HG03565 (cell line): ENCODE measurements around the gene RGS12.
A peak's percentile ranks its signal among the peaks of the same experiment; 100 is the strongest.

ENCODE experiments used
- ATAC-seq: cut with Tn5 transposase; IDR thresholded peaks from one replicate; pipeline ENCODE4 v1.9.1; 2021; ENCODE audit warnings: mild to moderate bottlenecking, moderate library complexity; ENCODE audit not compliant: unreplicated experiment

RGS12 gene, protein sequence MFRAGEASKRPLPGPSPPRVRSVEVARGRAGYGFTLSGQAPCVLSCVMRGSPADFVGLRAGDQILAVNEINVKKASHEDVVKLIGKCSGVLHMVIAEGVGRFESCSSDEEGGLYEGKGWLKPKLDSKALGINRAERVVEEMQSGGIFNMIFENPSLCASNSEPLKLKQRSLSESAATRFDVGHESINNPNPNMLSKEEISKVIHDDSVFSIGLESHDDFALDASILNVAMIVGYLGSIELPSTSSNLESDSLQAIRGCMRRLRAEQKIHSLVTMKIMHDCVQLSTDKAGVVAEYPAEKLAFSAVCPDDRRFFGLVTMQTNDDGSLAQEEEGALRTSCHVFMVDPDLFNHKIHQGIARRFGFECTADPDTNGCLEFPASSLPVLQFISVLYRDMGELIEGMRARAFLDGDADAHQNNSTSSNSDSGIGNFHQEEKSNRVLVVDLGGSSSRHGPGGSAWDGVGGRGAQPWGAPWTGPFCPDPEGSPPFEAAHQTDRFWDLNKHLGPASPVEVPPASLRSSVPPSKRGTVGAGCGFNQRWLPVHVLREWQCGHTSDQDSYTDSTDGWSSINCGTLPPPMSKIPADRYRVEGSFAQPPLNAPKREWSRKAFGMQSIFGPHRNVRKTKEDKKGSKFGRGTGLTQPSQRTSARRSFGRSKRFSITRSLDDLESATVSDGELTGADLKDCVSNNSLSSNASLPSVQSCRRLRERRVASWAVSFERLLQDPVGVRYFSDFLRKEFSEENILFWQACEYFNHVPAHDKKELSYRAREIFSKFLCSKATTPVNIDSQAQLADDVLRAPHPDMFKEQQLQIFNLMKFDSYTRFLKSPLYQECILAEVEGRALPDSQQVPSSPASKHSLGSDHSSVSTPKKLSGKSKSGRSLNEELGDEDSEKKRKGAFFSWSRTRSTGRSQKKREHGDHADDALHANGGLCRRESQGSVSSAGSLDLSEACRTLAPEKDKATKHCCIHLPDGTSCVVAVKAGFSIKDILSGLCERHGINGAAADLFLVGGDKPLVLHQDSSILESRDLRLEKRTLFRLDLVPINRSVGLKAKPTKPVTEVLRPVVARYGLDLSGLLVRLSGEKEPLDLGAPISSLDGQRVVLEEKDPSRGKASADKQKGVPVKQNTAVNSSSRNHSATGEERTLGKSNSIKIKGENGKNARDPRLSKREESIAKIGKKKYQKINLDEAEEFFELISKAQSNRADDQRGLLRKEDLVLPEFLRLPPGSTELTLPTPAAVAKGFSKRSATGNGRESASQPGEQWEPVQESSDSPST (N-terminal part only)

DNA sequence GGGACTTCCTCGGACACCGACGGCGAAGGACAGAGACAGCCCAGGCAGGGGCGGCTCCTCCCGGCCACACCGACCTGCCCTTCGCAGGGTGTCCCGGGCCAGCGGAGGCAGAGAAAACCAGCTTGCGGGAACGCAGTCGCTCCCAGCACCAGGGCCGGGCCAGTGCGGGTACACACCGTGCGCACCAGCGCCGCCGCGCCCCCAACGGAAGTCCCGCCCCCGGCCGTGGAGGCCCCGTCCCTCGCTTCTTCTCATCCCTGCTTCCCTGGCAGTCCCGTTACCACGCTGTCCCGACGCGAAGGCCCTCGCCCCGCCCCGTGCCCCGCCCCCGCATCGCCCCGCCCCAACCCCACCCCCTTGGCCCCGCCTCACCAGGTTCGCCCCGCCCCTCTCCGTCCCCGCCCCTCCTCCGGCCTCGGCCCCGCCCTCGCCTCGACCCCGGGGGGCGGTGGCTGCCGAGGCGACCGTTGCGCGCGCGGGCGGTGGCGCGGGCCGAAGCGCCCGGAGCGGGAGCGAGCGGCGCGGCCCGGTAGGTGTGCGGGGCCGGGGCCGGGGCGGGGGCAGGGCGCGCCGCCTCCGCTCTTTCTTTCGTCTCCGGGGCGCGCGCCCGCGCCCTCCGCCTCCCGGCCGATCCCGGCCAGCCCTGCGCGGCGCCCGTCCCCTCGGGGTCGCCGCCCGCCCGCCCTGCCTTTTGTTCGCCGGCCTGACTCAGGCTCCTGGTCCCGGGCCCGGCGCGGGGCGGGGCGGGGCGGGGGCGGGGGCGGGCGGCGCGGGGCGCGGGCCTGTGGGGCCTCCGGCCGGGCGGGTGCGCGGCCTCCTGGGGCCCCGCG is at the start of gene RGS12:
TSS of gene RGS12 (plus strand) at position 451 of the 830 bp plus-strand sequence. CDS start 23,150 bp downstream, outside the sequence.
- peak; percentile 39 for ATAC-seq

DNA sequence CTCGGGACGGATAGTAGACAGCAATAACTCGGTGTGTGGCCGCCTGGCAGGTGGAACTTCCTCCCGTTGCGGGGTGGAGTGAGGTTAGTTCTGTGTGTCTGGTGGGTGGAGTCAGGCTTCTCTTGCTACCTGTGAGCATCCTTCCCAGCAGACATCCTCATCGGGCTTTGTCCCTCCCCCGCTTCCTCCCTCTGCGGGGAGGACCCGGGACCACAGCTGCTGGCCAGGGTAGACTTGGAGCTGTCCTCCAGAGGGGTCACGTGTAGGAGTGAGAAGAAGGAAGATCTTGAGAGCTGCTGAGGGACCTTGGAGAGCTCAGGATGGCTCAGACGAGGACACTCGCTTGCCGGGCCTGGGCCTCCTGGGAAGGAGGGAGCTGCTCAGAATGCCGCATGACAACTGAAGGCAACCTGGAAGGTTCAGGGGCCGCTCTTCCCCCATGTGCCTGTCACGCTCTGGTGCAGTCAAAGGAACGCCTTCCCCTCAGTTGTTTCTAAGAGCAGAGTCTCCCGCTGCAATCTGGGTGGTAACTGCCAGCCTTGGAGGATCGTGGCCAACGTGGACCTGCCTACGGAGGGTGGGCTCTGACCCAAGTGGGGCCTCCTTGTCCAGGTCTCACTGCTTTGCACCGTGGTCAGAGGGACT is 49.6 kb upstream of the RGS12 start:
- ATAC-seq = no peak

DNA sequence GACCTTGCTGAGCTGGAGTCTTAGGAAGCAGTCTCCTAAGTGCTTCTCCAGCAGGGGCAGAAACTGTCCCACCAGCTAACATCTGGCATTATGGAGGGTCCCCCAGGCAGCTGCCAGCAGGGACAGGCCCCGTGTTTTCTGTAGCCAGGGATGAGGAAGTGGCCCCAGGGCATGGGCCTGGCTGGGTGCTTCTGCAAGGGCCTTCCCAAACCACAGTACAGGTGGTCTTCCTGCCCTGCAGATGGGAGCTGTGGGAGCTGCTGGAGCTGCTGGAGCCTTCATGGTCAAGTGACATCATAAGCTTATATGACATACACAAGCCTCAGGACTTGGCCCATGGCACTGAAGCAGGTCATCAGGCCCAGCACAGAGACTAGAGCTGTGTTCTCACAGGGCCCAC is 48.8 kb upstream of the RGS12 start:
- ATAC-seq = no peak

DNA sequence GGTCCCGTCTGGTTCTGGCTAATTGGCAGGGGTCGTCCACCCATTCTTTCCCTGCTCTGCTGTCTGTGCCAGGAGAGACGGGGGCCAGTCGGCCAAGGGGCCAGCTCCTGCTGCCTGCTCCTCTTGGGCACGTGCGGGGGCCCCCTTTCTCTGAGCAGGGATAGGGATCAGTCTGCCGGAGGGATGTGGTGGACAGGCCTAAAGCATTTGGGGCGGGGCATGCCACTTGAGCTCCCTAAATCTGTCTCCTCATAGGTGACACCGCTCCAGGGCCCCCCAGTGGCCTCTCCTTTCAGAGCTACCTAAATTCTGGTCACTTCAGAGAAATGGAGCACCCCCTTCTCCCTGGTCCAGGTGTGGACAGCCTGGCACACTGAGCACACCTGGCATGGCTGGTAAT is 48.1 kb upstream of the RGS12 start:
- ATAC-seq = no peak

DNA sequence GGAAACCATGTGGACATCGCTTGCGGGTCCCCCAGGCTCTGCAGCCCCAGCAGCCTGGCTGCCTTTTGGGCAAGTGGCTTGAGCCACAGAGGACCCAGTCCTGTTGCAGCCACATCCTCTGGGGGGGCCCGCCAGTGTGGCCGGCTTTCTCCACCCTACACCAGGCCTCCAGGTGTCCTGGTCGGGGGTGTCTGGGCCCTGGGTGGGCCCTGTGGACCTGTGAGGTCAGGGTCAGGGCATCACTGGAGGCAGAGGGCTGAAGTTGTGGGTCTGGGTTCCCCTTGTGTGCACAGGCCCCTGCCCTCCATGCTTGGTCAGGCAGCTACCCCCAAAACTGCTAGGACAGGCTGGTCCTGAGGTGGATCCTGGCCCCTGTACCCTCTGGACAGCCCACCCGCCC is 47.1 kb upstream of the RGS12 start:
- ATAC-seq = no peak

DNA sequence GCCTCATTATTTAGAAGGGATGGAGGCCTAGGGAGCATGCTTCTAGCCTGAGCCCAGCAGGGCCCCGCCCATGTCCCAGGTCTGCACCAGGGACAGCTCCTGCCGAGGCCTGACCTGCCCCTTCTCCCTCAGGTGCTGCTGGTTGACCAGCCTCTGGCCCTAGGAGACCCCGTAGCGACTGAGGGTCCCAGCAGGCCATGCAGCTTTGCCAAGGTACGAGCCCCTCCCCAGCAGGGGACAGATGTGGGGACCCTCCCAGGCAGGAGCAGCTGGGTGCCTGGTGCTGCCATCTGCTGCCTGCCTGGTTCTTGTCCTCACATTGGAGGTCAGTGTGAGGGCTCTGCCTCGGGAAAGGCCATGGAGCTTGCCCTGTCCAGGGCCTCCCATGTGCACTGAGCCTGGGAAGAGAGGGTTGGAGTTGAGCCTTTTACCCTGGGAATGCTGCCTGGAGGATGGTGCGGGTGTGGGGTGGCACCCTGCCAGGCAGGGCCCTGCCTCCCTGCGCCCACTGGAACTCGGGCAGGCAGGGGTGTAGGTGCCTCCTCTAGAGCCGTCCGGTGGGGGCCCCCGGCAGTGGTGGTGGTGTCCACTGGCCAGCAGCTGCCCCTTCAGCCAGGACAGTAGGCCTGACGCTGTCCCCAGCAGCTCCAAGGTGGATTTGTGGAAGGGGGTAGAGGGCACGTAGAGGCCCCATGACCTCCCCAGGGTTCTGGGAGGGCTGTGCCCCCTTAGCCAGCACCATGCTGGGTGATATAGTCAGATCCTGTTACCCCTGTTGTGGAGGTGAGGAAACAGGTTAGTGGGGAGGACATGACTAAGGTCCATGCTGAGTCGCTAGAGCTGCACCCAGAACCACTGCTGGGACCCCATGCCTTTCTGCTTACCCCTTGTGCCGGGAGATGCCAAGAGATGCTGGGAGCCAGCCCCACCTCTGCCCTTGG is 46.1 kb upstream of the RGS12 start:
- ATAC-seq = no peak

DNA sequence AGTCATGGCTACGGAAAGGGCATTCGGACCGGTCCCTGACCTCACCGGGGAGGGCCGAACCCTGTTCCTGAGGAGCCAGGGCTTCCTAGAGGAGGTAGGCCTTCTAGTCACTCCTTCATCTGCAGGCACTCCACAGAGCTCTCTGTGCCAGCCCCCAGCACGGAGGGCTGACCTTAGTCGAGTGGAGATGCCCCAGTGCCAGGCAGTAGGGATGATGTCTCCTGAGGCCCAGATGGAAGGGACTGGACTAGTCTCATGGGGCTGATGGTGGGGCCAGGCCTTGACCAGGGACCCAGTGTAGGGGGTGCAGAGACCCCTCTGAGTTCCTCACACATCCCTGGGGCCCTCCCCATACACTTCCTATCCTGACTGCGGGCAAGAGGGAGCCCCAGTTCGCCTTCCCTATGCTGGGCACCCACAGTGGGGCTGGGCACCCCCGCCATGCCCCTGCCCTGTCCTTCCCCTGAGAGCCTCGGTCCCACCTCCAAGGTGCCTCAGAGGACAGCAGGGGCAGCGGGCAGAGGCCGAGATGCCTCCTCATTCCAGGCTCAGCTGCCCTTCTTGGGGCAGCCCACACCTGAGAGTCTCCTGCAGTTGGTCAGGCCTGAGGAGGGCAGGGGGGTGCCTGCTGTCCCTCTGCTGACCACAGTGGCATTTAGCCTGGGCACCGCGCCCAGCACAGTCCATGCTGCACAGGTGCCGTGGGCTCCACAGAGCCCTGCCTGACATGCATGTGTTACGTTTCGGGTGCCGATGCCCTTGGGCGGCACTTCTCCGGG is 45.2 kb upstream of the RGS12 start:
- ATAC-seq = no peak

DNA sequence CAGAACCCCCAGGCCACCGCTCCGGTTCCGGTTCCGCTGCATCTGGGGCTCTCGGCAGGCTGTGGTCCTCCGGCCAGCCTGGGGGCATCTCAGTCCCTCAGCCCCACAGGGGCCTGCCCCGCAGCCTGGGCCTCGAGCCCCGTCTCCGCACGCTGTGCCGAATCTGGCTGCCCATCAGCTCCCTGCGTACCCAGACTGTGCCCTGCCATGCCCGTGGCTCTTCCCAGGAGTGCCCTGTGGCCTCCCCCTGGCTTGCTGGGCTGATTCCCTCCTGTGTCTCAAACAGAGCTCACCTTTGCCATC is 44.7 kb upstream of the RGS12 start:
- ATAC-seq = no peak

DNA sequence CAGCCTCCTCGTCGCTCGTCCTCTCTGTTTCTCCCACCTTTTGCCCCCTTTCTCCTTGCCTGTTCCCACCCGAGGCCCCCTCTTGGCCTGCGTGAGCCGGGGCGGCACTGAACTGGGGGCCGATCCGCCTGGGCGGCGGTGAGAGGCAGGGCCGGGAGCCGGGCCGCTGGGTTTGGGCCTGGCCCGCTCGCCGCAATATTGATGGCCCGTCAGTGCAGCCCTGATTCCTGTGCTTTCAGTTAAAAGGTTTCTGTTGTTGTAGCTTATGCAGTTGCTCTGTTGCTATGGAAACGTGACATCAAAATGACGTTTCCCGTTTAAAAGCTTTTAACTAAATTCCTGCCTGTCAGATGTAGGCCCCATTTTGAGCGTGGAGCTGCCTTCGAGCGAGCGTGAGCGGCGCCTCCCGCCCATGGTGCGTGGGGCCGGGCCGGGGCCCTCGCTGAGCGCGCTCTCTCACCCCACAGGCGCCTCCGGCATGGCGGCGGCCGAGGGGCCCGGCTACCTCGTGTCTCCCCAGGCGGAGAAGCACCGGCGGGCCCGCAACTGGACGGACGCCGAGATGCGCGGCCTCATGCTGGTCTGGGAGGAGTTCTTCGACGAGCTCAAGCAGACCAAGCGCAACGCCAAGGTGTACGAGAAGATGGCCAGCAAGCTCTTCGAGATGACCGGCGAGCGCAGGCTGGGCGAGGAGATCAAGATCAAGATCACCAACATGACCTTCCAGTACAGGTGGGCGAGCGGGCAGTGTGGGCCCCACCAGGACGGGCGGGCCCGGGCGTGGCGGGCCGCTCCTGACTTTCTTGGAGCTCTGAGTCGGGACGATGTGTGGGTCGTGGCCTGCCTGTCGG is 43.8 kb upstream of the RGS12 start, which contains the start of gene MSANTD1:
TSS of gene MSANTD1 (plus strand) at position 349 of the 851 bp plus-strand sequence. CDS start at position 413, 64 bp downstream.
- ATAC-seq = no peak

DNA sequence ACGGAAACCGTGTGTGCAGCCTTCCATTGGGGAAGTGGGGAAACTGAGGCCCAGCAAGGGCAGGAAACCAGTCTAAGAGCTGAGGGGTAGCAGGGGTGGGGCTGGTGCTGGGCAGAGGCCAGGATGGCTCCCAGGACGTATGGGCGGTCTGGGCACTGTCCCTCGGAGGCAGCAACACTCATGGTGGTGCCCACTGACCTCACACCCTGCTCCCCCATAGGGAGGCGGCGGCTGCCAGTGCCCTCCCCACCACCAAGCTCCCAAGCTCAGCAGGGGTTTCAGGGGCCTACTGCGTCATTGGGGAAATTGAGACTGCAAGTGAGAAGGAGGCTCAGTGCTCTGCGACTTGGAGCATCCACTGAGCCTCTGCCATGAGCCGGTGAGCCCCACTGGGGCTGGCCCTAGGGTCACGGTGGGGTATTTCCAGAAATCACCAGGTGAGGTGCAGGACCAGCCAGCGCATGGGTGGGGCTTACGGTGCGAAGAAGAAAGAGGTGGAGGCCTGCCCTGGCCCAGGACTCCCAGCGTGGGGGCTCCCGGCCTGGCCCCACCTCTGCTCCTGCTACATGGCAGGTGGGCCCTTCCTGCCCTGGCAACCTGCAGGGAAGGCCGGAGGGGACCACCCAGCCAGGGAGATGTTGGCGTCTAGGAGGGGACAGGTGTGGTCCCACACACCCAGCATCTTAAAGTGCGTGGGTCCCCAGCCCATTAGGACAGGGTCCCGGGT is 42.9 kb upstream of the RGS12 start:
- no peak for ATAC-seq

DNA sequence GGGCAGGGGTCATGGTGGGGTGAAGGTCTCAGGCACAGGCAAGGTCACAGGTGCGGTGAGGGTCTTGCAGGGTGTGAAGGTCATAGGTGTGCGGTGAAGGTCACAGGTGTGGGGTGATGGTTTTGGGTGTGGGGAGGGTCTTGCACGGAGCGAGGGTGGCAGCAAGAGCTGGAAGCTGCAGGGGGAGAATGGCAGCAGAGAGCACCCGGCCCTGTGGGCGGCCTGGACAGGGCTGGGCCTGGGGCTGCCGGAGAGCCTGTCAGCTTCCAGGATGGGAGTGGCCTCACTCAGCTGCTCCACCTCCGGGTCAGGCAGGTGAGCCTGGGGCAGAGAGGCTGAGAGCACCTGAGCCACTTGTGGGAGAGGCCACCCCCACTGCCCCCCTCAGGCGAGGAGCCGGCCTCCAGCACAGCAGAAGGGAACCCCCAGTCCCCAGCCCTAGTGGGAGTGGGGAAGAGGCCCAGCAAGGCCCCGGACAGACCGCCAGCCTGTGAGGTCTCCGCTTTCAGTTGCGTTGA is 42.3 kb upstream of the RGS12 start:
- ATAC-seq = no peak

DNA sequence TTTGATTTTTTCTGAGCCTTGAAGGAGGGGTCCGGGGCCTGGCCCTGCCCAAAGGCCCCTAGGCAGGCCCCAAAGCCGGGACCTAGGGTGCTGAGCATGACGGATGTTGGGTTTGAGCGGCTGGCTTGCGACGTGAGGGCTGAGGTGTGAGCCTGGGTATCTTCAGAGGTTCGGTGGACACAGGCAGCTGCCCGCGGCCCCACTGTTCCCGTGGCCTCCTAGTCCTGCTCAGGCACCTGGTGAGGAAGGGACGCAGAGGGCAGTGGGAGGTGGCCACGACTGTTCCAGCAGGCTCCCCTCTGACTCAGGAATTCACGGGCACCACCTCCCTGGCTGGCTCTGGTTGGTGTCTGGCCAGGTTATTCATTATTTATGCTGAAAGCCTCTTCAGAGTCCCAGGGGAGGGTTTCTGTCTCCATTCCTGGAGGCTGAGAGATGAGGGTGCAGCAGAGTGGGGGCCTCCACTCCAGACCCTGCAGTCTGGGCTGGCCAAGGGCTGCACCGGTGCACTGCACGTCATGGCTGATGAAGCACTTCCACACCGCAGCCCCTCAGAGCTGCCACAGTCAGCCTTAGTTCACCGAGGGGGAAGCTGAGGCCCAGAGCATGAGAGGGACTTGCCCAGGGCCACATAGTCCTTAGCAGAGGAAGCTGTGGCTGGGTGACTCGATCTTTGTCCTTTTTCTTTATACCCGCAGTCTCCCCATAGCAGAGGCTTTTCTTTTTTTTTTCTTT is 41.7 kb upstream of the RGS12 start:
- no peak for ATAC-seq

DNA sequence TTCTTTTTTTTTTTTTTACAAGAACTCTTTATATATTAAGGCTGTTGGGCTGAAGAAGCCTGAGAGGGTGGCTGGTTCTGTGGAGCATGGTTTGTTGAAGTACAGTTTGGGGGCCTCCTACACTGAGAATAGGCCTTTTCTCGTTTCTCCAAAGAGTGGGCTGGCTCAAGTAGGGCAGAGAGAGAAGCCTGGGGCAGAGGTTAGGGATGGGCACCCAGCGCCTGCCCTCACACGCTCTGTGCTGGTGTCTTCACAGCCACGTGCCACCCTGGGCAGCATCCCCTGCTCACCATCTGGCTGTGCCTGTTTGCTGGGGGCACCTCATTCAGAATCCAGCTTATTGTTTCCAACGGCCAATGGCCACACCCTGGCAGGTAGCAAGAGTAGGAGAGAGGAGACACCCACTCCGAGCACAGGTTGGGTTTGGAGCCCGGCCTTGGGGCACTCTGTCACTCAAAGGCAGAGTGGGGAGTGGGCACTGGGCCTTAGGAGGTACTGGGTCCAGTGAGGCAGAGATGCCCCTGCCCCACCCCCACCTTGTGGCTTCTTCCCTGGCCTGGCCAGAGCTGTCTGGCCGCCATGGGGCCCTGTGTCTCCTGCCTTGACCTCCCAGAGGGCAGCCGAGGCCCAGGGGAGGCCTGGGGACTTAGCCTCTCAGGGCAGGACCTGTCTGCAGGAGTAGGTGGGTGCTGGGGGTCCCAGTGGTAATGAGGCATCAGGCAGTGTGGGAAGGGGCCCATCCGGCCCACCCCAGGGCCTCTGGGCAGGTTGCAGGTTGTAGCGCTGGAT is 40.9 kb upstream of the RGS12 start:
- no peak for ATAC-seq

DNA sequence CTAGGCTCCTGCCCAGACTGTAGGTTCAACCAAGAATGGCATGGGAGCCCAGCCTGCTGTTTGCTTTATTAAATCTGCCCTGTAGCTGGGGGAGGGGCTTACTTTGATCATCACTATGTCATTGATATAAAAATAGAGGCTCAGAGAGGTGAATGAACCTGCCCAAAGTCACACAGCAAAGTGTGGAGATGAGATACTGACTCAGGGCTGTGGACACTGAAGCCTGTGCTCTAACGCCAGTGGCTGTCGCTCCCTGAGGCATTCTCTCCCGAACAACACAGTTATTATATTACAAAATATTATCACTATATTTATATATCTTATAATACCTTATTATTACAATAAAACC is 40.4 kb upstream of the RGS12 start:
- no peak for ATAC-seq
